GM20431 (cell line): ENCODE measurements around the gene NTN1.

Experiments used
- in situ Hi-C: fragments of 300-500 bp; cut with MseI, MboI; formaldehyde crosslinking; loops from one replicate; pipeline ENCODE4 v1.15.0; 2020; ENCODE audit warnings: low sequenced_read_pairs; ENCODE audit not compliant: unreplicated experiment

Gene NTN1

GRCh38 chr17:9028988-9029570 is 7.8 kb downstream of the NTN1 start:
- in situ Hi-C loops = no loop called here

- in situ Hi-C loops = no loop called here
Observed at GRCh38 chr17:9032151-9032550, 10.8 kb downstream of the NTN1 start.

- in situ Hi-C loops = no loop called here
Observed at GRCh38 chr17:9032583-9032982, 11.3 kb downstream of the NTN1 start.

GRCh38 chr17:9035249-9035648 is 13.9 kb downstream of the NTN1 start:
- in situ Hi-C loops = no loop called here

- in situ Hi-C loops = no loop called here
Observed at GRCh38 chr17:9036336-9036735, 15.0 kb downstream of the NTN1 start.

GRCh38 chr17:9037736-9038135 is 16.4 kb downstream of the NTN1 start:
- in situ Hi-C loops = no loop called here

GRCh38 chr17:9038380-9038779 is 17.1 kb downstream of the NTN1 start:
- in situ Hi-C loops = no loop called here

GRCh38 chr17:9044772-9045463 is 23.6 kb downstream of the NTN1 start:
- in situ Hi-C loops = no loop called here

GRCh38 chr17:9050801-9051401 is 29.6 kb downstream of the NTN1 start:
- in situ Hi-C loops = no loop called here

- in situ Hi-C loops = no loop called here
Observed at GRCh38 chr17:9051561-9051960, 30.3 kb downstream of the NTN1 start.

GRCh38 chr17:9052921-9053320 is 31.6 kb downstream of the NTN1 start:
- in situ Hi-C loops = no loop called here

GRCh38 chr17:9053406-9053805 is 32.1 kb downstream of the NTN1 start:
- in situ Hi-C loops = no loop called here

- in situ Hi-C loops = no loop called here
Observed at GRCh38 chr17:9054126-9054975, 33.0 kb downstream of the NTN1 start.

GRCh38 chr17:9055281-9055680 is 34.0 kb downstream of the NTN1 start:
- in situ Hi-C loops = no loop called here

- in situ Hi-C loops = no loop called here
Observed at GRCh38 chr17:9056566-9056965, 35.3 kb downstream of the NTN1 start.

- in situ Hi-C loops = no loop called here
Observed at GRCh38 chr17:9057310-9057709, 36.0 kb downstream of the NTN1 start.

- in situ Hi-C loops = no loop called here
Observed at GRCh38 chr17:9062399-9062902, 41.1 kb downstream of the NTN1 start.

GRCh38 chr17:9064311-9064834 is 43.1 kb downstream of the NTN1 start:
- in situ Hi-C loops = no loop called here

GRCh38 chr17:9071016-9071415 is 49.7 kb downstream of the NTN1 start:
- in situ Hi-C loops = no loop called here

GRCh38 chr17:9071811-9072498 is 50.6 kb downstream of the NTN1 start:
- in situ Hi-C loops = no loop called here
